NCI-H446 (cell line): ENCODE results near the gene VPS13A.
"Not testable (repeated sequence)": the region's sequence is repeated elsewhere in the genome, so short reads cannot be mapped to it uniquely, and the experiment has no call there.

Experiments used
- DNase-seq, 2 experiments: peaks; one replicate each; lab custom pipeline; 2025; lab: John Stamatoyannopoulos, UW

Gene VPS13A

GRCh38 chr9:77304543-77304942 lies 127.2 kb downstream of the VPS13A start:
- DNase-seq = no peak

GRCh38 chr9:77305622-77306400 lies 128.5 kb downstream of the VPS13A start:
- DNase-seq = no peak

GRCh38 chr9:77307166-77307565 lies 129.8 kb downstream of the VPS13A start:
- no peak for DNase-seq

GRCh38 chr9:77316058-77316457 lies 138.7 kb downstream of the VPS13A start:
- DNase-seq = no peak

- DNase-seq = no peak
These were observed 147.7 kb downstream of the VPS13A start for GRCh38 chr9:77325058-77325457.

- DNase-seq = no peak
These were observed 150.8 kb downstream of the VPS13A start for GRCh38 chr9:77328102-77328501.

GRCh38 chr9:77370064-77370463 lies 192.7 kb downstream of the VPS13A start:
- DNase-seq = no peak

GRCh38 chr9:77374266-77374665 lies 196.9 kb downstream of the VPS13A start:
- no peak for DNase-seq

- no peak for DNase-seq
These were observed 198.7 kb downstream of the VPS13A start for GRCh38 chr9:77375956-77376532.

GRCh38 chr9:77384406-77384805 lies 207.1 kb downstream of the VPS13A start:
- DNase-seq = no peak

GRCh38 chr9:77386187-77386586 lies 208.9 kb downstream of the VPS13A start:
- DNase-seq = no peak

- no peak for DNase-seq
These were observed 214.5 kb downstream of the VPS13A start for GRCh38 chr9:77391834-77392233.

GRCh38 chr9:77392328-77392727 lies 215.0 kb downstream of the VPS13A start:
- no peak for DNase-seq

GRCh38 chr9:77398581-77398980 lies 221.2 kb downstream of the VPS13A start:
- DNase-seq = not testable (repeated sequence)

- no peak for DNase-seq
These were observed 222.6 kb downstream of the VPS13A start for GRCh38 chr9:77399964-77400363.

GRCh38 chr9:77402286-77402685 lies 225.0 kb downstream of the VPS13A start:
- no peak for DNase-seq

- no peak for DNase-seq
These were observed 225.9 kb downstream of the VPS13A start for GRCh38 chr9:77403239-77403638.

- DNase-seq = not testable (repeated sequence)
These were observed 231.2 kb downstream of the VPS13A start for GRCh38 chr9:77408521-77408920.

GRCh38 chr9:77417566-77417965 lies 240.2 kb downstream of the VPS13A start:
- no peak for DNase-seq

- no peak for DNase-seq
These were observed 240.9 kb downstream of the VPS13A start for GRCh38 chr9:77418226-77418625.

GRCh38 chr9:77420641-77421040 lies 243.3 kb downstream of the VPS13A start:
- no peak for DNase-seq

GRCh38 chr9:77421506-77422265 lies 244.4 kb downstream of the VPS13A start:
- no peak for DNase-seq

GRCh38 chr9:77422969-77423368 lies 245.6 kb downstream of the VPS13A start:
- DNase-seq = no peak
